OCI-LY1 (cell line): ENCODE results near the gene NELL2.

ENCODE experiments used
- CTCF ChIP-seq: fragments of 200-600 bp; sonication (generic), shearing (Covaris generic); IDR thresholded peaks from 2 replicates; pipeline ENCODE4 v1.5.1; 2017; ENCODE audit warnings: mild to moderate bottlenecking, antibody characterized with exemption, low read length, moderate library complexity, mixed read lengths
- EZH2 ChIP-seq: fragments of 200-600 bp; sonication (generic), shearing (Covaris generic); IDR thresholded peaks from 2 replicates; pipeline ENCODE4 v1.8.0; 2017; ENCODE audit warnings: borderline replicate concordance, mixed run types, mild to moderate bottlenecking, antibody characterized with exemption, low read length, moderate library complexity, mixed read lengths

- TF ChIP-seq CTCF, result no peak
- no peak for TF ChIP-seq EZH2
Measured at GRCh38 chr12:44788731-44789130, 87.4 kb downstream of the NELL2 start.
